Left ventricle myocardium inferior (tissue), 1 donor: ENCODE data around the gene FAM3A. TPM values are rescaled to one million over a fixed set of nuclear protein-coding genes. Genes with fewer than 3 reads are reported as not detected.

Experiments
- DNase-seq: peaks from one replicate; pipeline ENCODE4 v3.0.0-alpha.2; 2020
- H3K27ac ChIP-seq: fragments of 200-600 bp; replicated peaks from 2 replicates; pipeline ENCODE4 v1.8.0; 2021
- H3K27me3 ChIP-seq: fragments of 200-600 bp; 2 replicates; pipeline ENCODE4 v1.8.0; 2021; ENCODE audit warnings: low read depth
- H3K36me3 ChIP-seq: fragments of 200-600 bp; 2 replicates; pipeline ENCODE4 v1.8.0; 2021
- H3K4me1 ChIP-seq: fragments of 200-600 bp; 2 replicates; pipeline ENCODE4 v1.8.0; 2021
- H3K4me3 ChIP-seq: fragments of 200-600 bp; 2 replicates; pipeline ENCODE4 v1.8.0; 2021; ENCODE audit warnings: mild to moderate bottlenecking, moderate library complexity
- H3K9me3 ChIP-seq: fragments of 200-600 bp; replicated peaks from 2 replicates; pipeline ENCODE4 v1.8.0; 2021
- intact Hi-C: fragments of 100-400 bp; cut with micrococcal nuclease; formaldehyde crosslinking; loops from one replicate; pipeline ENCODE4 v1.11.0; 2022
- total RNA-seq: library from RNA; stranded (reverse); fragmentation: NEBNext Ultra II Directional; extraction: Animal tissue kit (Norgen Biotek cat#: 25700); gene quantifications from one replicate; pipeline ENCODE4 v1.2.1, GENCODE V29; 2021
- TF ChIP-seq, protein P1 (sequence below): fragments of 200-600 bp; IDR thresholded peaks from 2 replicates; pipeline ENCODE4 v1.8.0; 2021; ENCODE audit warnings: antibody characterized with exemption, mild to moderate bottlenecking, borderline replicate concordance
- donor health status: DM: no; HTN: yes; CAD: no; lungs with severe emphysema.

The FAM3A gene
- total RNA-seq, 1 donor from 2014 or later, result 52.0 TPM

DNA sequence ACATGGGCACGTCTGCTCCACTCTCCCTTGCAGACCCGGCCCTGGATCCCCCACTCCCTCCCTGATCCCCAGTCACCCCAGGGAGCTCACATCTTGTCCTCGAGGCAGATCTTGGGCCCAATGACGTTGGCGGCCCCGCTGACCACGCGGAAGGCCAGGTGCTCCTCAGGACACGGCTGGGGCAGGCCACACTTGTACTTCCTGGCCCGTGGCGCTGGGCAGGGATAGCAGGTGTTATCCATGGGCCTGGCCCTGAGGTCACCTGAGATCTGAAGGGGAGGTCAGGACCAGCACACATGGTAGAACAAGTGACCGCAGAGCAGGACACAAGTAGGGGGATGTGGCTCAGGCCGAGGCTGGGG is 7.7 kb downstream of the FAM3A start:
- TF ChIP-seq, protein P1, sequence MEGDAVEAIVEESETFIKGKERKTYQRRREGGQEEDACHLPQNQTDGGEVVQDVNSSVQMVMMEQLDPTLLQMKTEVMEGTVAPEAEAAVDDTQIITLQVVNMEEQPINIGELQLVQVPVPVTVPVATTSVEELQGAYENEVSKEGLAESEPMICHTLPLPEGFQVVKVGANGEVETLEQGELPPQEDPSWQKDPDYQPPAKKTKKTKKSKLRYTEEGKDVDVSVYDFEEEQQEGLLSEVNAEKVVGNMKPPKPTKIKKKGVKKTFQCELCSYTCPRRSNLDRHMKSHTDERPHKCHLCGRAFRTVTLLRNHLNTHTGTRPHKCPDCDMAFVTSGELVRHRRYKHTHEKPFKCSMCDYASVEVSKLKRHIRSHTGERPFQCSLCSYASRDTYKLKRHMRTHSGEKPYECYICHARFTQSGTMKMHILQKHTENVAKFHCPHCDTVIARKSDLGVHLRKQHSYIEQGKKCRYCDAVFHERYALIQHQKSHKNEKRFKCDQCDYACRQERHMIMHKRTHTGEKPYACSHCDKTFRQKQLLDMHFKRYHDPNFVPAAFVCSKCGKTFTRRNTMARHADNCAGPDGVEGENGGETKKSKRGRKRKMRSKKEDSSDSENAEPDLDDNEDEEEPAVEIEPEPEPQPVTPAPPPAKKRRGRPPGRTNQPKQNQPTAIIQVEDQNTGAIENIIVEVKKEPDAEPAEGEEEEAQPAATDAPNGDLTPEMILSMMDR, result no peak
- Histone ChIP-seq H3K4me1 (no peaks in the 10 kb centered on the region), H3K27ac (no peak overlapping the region), H3K36me3 (peaks cover 22% of the 10 kb centered on the region), H3K4me3 (no peak overlapping the region), H3K27me3 (no peaks in the 10 kb centered on the region), H3K9me3 (no peaks in the 10 kb centered on the region)
- intact Hi-C loops, result no loop called here
- no peak for DNase-seq

DNA sequence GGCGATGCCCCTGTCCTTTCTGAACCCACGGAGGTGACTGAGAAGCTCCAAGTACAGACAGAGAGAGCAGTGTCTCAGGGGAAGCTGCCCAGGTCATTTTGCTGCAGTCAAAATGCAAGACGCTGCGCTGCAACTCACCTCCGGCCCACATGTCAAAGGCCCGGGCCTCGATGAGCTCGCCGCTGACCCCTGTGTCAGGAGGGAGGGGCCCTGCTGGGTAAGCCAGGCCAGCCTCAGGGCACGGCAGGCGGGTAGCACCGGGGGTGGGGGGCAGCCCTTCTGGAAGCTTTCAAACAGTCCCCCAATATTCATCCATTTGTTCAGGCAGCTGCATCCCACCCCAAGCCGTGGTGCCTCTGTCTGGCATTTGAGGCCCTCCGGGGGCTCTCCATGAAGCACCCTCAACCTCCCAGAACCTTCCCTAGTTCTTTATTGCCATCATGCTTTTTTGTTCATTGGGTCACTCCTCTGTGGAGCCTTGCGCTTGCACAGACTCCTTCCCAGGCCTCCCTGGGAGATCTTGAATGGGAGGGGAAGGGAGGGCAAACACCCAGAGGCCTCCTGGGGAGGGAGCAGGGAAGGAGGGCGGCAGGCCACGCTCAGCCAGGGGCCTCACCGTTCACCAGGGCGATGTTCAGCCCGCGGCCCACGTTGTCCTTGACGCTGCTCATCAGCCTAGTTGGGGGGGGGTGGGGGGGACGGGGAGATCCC is 8.2 kb downstream of the FAM3A start:
- Histone ChIP-seq H3K4me1 (no peaks in the 10 kb centered on the region), H3K36me3 (peaks cover 22% of the 10 kb centered on the region), H3K4me3 (no peak overlapping the region), H3K9me3 (no peaks in the 10 kb centered on the region), H3K27ac (no peak overlapping the region), H3K27me3 (no peaks in the 10 kb centered on the region)
- TF ChIP-seq, protein P1, result no peak
- DNase-seq, result no peak
- intact Hi-C loops, result no loop called here

DNA sequence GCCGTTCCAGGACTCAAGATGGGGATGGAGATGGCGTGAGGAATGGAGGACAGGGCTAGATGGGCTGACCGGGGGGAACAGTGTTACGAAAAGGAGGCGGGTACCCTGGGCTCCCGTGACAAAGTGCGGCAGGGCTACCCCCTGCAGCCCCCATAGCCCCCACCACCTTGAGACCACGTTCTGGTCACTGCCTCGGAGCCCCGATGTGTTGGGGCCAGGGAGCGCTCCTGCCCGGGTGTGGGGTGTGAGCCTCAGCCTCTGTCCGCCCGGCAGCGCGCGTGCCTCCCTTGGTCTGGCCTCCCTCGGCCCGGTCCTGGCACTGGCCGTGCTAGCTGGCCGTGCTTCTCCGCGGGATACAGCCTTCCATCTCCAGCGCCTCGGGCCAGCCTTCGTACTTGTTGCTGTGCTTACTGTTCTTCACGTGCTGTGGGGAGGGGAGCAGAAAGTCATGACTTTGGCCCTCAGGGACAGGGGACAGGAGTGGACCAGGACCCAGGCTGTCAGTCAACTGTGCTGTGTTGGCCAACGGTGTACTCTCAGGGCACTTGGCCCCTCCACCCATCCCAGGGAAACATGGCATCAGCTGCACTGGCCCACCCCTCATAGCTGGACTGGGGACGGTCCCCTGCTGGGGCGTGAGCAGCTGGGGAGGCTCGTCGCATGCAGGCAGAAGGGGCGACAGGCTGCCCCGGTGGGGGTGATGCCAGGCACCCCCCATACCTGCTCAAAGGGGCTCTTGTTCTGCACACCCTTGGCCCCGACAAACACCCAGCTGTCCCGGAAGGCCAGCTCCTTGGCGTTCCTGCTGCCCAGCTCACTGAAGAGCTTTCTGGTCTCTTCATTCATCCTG is 9.3 kb downstream of the FAM3A start:
- Histone ChIP-seq H3K27me3 (no peaks in the 10 kb centered on the region), H3K4me3 (no peak overlapping the region), H3K27ac (no peak overlapping the region), H3K4me1 (no peaks in the 10 kb centered on the region), H3K36me3 (peaks cover 22% of the 10 kb centered on the region), H3K9me3 (no peaks in the 10 kb centered on the region)
- intact Hi-C loops, result no loop called here
- no peak for DNase-seq
- TF ChIP-seq, protein P1, result no peak

DNA sequence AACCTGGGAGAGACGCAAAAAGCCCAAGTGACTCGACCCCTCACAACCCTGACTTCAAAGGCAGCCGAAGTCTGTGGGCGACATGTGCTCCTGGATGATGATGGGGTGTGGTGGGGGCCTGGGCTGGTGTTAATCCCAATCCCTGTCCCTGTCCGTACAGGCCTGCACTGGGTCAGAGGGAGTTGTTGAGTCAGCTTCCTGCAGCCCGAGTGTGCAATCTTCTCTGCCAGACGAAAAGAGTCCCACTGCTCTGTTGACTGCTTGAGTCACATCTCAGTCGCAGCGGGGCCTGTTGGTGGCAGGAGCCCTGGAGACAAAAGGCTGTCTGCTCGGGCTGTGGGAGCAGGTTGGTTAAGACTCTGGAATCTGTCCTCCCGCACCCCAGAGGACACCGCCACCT is 10.3 kb downstream of the FAM3A start:
- intact Hi-C loops, result no loop called here
- no peak for DNase-seq
- no peak overlapping the region for H3K4me3 ChIP-seq
- no peak overlapping the region for H3K27ac ChIP-seq
- TF ChIP-seq, protein P1, result no peak
- no peaks in the 10 kb centered on the region for H3K4me1 ChIP-seq
- H3K36me3 ChIP-seq, result peaks cover 22% of the 10 kb centered on the region
- H3K9me3 ChIP-seq, result no peaks in the 10 kb centered on the region
- H3K27me3 ChIP-seq, result no peaks in the 10 kb centered on the region

DNA sequence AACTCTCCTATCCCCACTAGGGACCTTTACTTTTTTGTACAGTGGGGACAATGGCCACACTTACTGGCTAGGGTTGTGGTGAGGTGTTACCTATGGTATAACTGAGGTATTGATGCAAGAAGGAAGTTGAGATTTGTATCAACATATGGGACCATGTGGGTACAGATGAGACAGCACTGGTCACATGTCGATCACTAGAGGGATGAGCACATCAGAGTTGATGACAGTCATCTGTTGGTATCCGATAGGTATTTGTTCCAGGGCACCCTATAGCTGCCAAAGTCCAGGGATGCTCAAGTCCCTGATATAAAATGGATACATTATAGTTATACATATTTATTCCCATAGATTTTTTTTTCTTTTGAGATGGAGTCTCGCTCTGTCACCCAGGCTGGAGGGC is 13.0 kb downstream of the FAM3A start:
- H3K27me3 ChIP-seq, result no peaks in the 10 kb centered on the region
- peaks cover 16% of the 10 kb centered on the region for H3K36me3 ChIP-seq
- no peak overlapping the region for H3K27ac ChIP-seq
- H3K4me1 ChIP-seq, result no peaks in the 10 kb centered on the region
- no peaks in the 10 kb centered on the region for H3K9me3 ChIP-seq
- DNase-seq, result no peak
- TF ChIP-seq, protein P1, result no peak
- intact Hi-C loops, result no loop called here
- H3K4me3 ChIP-seq, result no peak overlapping the region
